GM19438 (cell line): ENCODE results near the gene TFAP2E.

Experiments
- ATAC-seq: cut with Tn5 transposase; IDR thresholded peaks from one replicate; pipeline ENCODE4 v1.9.1; 2021; ENCODE audit warnings: low read depth; ENCODE audit not compliant: unreplicated experiment

The TFAP2E gene

DNA sequence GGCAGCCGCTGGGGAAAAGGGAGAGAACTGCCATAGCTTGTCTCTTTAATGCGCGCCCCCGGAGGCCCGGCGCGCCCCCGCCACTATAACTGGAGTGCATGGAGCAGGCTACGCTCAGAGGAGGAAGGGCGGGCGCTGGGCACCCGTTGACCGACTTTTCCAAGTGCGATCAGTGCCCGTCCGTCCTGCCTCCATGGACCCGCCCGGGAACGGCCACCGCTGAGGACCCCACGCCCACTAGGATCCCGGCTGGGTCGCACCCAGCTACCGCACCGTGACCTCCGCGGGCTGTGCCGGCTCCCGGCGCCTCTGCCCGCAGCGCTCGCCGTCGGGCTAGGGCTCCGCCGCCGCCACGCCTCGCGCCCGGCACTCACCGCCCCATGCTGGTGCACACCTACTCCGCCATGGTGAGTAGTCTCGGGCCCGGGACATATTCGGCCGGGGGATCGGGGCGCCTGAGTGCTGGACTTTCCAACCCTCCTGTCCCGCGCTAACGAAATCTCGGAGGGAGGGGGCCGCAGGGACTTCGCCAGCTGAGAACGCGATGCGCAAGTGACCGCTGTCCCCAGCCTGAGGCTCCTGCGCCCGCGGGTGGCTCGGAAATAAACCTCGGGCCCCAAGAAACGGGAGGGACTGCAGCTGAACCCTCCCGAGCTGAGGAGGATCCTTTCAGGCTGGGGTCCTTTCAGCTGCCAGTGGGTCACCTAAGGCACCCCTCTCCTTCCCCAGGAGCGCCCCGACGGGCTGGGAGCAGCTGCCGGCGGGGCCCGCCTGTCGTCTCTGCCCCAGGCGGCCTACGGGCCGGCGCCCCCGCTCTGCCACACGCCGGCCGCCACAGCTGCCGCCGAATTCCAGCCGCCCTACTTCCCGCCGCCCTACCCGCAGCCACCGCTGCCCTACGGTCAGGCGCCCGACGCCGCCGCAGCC lies at the start of gene TFAP2E:
Gene TFAP2E, plus strand, starts transcription at position 117 of the 927 bp plus-strand sequence. Its CDS starts 264 bp downstream, at position 381.
- ATAC-seq: no peak

DNA sequence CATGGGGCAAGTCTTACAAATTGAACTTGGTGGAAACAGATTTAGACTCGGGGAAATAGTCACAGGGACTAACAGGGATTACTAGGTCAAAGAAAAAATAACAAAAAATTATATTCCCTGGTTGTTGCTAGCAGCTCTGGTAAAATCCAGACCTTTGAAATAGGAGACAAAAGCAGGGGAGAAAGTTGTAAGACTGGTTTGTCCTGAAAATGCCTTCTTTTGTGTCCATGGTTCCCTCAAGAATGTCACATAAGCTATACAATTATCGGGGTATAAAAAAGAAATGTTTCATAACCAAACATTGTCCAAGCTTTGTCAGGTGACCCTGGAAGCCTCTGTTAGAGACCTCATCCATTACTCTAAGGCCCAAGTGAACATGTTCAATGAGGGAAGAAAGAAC lies 49.0 kb upstream of the TFAP2E start:
- ATAC-seq: no peak

GRCh38 chr1:35530168-35530567 lies 42.9 kb upstream of the TFAP2E start:
- ATAC-seq: no peak

- no peak for ATAC-seq
Observed at GRCh38 chr1:35530946-35531345, 42.2 kb upstream of the TFAP2E start.

- ATAC-seq: no peak
Observed at GRCh38 chr1:35531368-35531767, 41.7 kb upstream of the TFAP2E start.

GRCh38 chr1:35532497-35533223 lies 40.5 kb upstream of the TFAP2E start:
- ATAC-seq: no peak

DNA sequence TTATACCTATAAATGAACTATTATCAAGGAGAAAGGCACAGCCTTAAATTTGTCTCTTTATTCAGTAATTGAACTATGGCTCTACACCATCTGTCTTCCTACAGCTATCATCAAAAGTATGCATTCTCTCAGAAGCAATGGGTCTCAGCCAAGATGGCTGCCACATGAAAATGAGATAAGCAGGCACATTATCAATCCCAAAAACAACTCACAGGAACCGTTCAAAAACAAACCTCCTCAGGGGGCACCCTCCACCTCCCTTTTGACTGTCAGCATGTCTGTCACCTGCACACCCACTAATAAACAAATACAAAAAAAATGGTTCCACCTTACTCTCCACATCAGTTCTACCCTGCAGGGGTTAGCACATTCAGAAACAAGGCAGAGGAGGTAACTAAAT lies 39.5 kb upstream of the TFAP2E start:
- no peak for ATAC-seq

GRCh38 chr1:35535243-35535642 lies 37.9 kb upstream of the TFAP2E start:
- ATAC-seq: no peak

DNA sequence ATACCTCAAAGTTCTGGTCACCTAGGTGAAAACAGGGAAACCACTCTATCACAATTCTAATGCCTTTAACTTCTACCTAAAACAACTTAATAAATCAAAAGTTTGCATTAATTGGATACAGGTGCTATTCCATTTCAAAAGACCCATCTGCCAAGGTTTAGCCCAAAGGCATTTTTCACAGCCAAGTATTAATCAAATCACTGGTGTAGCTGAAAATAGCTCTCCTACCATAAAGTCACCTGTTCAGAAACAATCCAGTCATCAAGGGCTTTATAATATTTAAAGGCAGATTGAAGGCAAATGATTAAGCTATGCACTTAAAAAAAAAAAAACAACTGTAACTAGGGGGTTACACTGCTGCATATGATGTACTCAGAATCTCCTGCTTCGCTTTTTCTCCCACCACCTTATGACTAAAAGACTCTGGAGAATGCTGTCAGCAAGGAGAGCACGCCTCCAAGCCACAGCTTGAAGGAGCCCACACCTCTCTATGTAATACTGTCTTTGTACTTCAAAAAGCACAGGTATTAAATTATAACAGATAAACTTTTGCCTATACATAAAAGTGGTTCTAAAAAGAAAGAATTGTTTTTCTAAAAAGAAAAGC lies 36.5 kb upstream of the TFAP2E start:
- ATAC-seq: no peak

- ATAC-seq: no peak
Observed at GRCh38 chr1:35537806-35538205, 35.3 kb upstream of the TFAP2E start.

GRCh38 chr1:35539073-35539823 lies 33.9 kb upstream of the TFAP2E start:
- peak; percentile 48 for ATAC-seq

GRCh38 chr1:35539824-35540261 lies 33.3 kb upstream of the TFAP2E start:
- ATAC-seq: no peak

DNA sequence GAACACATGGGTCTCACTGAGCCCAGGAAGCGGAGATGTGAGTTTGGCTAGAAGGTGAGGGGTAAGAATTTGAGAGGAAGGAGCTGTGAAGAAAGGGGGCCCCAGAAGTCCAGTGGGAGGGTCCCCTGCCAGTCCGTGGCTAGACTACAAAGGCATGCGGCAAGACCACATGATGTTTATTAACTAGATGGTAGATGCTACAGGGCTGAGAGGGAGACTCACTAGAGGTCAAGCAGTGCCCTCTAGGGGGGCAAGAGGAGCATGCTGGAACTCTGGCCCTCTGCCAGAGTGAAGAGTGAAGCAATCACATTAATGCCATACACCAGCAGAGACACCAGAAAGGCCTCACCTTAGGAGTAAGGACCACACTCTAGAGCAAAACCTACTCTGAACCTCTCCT lies 28.1 kb upstream of the TFAP2E start:
- no peak for ATAC-seq

- ATAC-seq: no peak
Observed at GRCh38 chr1:35546614-35547013, 26.5 kb upstream of the TFAP2E start.

DNA sequence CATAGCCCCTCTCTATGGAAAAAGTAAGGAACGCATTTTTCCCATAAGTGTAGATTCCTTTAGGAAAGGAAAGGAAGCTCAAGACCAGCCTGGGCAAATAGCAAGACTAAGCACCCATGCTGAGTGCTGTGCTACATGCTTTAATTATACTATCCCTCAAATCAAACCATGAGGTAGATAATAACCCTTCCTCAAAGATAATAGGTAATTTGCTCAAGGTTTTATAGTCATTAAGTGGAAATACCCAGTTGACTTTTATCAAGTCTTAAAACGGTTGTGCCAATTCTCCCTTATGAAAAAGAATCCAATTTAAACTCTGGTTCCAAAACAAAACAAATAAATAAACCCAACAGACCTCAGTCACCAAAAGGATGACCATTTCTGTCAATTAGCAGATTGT lies 19.3 kb upstream of the TFAP2E start:
- no peak for ATAC-seq

DNA sequence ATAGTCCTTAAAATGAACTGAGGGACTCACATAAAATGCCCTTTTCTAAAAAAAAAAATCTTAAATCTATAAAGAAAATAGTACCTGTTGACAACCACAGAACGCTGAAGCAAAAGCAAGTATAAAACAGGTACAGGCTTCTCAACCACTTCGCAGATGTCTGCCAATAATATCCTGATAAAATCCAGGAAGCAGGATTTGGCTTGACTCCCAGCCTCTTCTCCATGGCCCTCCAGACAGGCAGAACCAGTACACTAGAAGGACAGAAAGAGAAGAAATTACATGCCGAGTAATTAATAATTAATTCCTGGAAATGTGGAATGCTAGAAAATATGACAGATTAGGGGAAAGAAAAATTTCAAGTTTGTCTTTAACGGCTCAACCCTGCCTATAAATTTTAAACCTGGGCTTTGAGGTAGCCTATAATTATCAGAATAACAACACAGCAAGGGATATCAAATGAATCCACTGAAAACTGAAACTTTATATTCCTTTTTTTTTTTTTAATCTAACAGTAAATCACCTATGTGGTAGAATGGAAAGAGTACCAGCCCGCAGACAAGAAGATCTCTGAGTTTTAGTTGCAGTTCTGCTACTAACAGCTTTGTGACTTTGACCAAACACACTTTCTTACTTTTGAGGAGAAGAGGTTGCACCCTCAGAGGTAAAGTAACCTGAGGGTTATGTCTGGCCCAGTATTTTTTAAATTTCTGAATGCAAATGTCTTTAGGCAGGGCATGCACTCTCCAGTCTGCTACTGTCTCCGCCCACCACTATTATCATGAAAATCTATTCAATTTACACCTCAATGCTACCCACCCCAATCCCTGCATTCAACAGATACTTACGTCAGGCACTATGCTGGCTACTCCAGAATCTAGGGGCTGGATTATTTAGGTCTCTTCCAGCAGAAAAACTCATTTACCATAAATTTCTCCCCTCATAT lies 18.6 kb upstream of the TFAP2E start:
- ATAC-seq: no peak

- ATAC-seq: no peak
Observed at GRCh38 chr1:35555212-35555584, 17.9 kb upstream of the TFAP2E start.

DNA sequence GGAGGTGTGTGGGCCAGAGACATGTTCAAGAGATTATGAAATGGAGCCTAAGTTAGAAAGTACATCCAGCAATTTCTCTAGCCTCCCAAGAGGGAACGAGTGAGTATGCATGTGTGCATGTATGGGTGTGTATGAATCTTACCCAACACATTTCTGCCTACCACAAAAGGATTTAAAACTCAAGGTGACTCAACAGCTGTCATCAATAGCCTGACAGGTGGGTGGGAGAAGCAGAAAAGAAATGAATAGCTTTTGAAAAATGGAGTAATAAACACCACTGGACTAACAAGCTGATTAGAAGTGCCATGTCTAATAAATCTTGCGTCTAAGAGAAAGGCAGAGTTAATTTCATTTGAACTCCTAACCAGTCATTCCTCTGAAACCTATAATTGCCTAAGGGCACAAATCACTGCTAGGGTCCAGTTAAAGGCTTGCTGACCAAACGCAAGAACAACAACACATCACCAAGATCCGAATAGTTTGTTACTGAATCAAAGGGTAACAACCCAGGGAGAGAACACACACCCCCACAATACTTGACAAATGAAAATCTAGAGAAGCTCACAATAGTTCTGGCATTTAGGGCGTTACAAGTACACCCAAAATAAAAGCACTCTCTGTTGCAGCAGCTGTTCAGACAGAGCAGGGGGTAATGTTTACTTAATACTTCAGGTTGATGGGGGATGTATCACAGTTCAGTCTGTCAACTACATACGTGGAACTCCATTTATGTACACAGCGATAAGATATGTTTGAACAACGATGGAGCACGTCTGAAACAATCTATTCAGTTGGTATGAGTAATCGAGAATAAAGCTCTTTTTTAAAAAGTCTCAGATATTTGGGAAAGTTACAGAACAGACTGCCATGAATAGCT lies 17.3 kb upstream of the TFAP2E start:
- ATAC-seq: no peak
